GM19324 (cell line): ENCODE results near the gene AURKAIP1.

ENCODE experiments used
- ATAC-seq: cut with Tn5 transposase; IDR thresholded peaks from one replicate; pipeline ENCODE4 v1.9.1; 2021; ENCODE audit warnings: mild to moderate bottlenecking, moderate library complexity; ENCODE audit not compliant: unreplicated experiment, low FRiP score

The AURKAIP1 gene

DNA sequence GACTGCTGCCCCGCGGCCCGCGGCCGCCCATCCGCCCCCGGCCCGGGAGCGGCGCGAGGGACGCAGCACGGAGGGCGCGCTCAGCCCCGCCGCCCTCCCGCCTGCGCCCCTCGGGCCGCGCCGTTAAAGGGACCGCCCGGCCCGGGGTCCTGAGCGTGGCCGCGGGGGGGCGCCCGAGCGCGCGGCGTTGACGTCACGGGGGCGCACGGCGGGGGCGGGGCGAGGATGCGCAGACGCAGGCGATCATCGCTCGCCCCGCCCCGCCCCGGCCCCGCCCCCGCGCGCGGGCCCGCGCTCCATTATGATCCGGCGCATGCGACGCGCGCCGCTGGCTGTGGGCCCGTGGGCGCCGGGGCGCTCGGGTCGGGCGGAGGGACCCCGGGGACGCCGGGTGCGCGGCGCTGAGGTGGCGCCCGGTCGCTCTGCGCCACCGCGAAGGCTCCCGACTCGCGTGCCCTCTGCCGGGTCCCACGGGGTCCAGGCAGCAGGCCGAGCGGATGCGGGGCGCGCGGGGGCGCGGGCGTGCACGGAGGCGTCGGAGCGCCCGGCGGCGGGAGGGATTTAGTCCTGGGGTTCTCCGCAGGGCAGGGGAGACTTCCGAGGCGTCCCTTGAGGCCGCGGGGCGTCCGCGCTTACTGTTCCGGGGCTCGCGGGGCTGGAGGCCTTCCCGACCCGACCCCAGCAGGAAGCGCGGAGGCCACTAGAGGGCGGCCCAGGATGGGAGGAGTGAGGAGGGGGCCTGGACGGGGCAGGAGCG, 25.6 kb downstream of the AURKAIP1 start, which contains the start of gene DVL1:
Gene DVL1, minus strand, starts transcription at position 163 of the 757 bp plus-strand sequence. CDS start 353 bp downstream, outside the sequence.
- ATAC-seq, result peak; percentile 74

- ATAC-seq, result peak; percentile 37
These were observed 26.4 kb downstream of the AURKAIP1 start for GRCh38 chr1:1348420-1349255.

DNA sequence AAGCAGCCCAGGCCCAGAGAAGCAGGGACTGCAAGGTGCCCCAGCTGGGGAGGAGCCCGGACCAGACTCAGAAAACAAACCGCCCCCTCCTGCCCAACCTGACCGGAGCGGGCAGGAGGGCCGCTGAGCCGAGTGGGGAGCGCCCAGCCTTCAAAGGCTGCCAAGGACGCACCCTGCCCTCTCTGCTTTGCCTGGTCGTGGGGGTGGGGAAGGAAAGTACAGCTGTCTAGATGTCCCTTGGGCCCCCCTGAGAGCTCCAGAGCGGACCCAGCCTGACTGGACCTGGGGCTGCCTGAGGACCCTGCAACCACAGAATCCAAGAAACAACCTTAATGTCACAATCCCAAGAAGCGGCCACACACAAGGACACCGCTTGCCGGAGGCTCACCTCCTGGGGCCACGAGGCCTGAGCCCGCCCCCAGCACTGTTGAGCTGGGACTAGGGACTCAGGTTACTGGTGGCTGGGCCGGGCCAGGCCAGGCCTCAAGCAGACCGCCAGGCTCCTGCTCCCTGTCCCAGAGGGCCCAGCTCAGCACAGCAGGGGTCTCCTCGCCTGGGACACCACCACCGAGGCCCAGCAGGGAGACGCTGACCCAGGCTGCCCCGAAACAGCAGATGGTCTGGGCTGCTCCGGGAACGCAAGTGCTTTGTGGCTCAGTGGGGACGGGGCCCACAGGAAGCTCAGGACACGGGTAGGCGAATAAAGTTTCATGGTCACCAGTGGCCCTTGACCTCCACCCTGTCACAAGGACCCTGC, 27.2 kb downstream of the AURKAIP1 start:
- ATAC-seq, result no peak

DNA sequence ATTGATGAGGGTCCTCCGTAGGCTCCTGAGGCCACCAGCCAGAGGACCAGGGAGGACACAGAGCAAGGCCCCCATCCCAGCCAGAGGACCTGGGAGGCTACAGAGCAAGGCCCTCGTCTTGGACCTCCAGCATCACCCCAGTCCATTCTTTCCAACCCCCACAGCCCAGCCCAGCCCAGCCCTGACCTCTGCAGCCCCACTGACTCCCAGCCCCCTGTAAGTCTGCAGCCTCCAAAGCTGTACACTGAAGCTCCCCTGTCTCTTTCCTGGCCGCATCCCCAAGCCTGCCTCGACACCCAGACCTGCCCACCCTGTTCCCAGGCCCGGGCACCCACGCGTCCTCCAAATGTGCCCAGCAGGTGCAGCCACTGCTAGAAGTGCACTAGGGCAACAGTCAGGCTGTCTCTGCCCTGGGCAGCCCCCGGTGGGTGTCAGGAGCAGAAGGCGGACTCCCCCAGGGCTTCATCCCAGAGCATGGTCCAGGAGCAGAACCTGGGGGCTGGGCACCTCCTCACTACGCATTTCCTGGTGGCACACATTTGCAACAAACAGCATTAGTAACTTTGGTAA, 27.9 kb downstream of the AURKAIP1 start:
- no peak for ATAC-seq

GRCh38 chr1:1346501-1346890, 28.5 kb downstream of the AURKAIP1 start:
- no peak for ATAC-seq

DNA sequence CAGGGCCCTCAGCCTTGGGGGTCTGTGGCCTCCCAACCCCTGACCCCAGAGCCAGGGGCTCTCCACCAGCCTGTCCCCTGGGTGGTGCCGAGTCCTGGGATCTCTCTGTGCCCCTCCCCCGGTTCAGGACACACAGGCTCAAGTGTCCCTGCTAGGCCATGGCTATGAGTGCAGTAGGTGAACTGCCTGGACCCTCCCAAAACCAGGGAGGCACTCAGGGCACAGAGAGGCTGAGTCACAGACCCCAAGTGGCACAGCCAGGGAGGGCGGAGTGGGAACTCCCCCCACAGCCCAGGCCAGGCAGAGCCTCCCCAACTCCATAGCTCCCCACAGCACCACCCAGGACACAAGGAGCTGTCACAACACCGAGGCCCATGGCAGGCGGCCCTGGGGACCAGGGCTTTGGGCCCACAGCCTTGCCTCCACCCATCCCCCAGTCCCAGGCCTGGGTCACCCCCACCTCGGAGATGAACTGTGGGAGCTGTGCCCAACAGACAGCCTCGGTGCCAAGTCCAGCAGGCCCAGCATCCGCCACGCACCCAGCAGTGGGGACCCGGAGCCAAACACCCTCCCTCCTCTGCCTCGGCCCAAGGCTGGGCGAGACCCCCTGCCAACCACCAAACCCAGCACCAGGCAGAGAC, 29.0 kb downstream of the AURKAIP1 start:
- ATAC-seq, result no peak

DNA sequence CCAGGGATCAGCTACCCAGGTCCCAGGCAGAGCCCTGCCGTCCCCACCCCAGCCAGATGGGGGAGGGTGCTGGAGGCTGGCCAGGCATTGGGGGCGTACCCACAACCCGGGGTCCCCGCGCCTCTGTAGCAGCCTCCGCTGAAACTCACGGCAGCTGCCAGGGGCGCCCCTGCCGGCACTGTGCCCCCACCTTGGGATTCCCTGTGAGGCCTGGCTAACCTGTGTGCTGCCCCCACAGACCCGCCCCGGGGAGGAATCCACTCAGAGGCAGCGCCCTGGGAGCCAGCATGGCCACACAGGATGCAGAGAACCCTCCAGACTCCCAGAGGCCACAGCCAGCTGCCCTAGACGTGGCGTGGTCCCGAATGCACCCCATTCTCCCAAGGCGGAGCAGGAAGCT, 29.6 kb downstream of the AURKAIP1 start:
- ATAC-seq, result no peak

- ATAC-seq, result no peak
These were observed 30.2 kb downstream of the AURKAIP1 start for GRCh38 chr1:1344655-1345361.

DNA sequence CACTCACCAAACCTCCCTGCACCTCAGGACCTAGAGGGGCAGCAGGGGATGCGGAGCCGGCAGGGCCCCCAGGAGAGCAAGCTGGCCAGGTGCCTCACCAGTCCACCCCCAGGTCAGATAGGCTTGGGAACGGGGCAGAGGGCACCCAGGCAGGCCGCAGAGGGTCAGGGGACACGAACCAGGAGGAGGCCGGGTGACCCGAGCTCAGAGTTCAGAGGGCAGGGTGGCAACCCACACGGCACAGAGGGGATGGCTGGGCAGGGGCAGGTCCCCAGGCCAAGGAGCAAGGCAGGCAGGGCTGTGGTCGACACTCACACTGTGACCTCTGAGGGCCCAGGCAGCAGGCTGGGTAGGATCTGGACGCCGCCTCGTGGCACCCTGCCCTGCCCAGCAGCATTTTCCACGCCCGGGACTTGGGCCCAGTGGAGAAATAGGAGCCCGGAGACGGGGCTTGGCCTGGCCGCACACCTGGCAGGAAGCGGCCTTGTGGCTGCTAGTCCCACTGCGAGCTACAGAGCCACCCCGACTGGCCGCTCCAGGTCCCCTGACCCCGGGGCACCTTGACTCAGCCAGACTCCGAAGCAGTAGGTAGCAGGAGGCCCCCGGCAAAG, 31.1 kb downstream of the AURKAIP1 start:
- ATAC-seq, result no peak

DNA sequence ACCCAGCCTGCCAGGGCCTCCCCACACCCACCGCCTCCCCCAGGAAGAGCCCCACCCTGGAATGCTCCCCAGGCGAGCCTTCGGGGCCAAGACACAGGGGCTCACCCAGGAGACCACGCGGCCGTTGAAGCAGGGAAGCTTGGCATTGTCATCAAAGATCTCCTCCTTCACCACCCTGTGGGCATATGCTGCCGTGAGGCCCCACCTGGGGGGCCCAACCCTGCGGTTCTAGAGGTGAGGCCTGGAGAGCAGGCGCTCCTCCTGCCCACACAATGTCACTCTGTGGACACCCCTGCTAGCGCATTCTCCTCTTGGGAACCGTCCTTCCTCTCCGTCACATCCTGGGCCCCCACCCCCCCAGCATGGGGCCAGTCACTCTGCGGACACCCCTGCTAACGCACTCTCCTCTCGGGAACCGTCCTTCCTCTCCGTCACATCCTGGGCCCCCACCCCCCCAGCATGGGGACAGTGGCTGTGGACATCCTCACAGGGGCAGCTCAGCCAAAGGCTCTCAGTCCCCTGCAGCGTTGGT, 32.4 kb downstream of the AURKAIP1 start:
- no peak for ATAC-seq

DNA sequence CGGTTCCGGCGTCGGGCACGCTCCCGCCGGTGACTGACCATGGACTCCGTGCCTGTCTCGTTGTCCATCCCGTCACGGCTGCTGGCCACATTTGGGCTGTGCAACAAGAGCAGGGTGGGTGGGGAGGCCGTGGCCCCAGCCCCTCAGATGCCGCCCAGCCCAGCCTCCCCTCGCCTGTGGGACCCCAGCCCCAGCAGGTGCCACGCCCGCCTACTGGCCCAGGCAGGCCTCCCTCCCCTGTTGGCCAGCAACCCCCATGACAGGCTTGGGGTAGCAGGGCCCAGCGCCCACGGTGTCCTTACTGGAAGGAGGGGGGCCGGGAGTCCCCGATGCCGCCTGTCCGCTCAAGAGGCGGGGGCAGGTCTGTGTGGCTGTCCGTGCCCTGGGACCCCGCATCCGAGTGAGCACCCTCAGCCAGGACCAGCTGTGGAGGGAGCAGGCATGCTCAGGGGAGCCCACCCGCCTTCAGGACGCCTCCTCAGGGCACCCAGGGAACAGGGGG, 32.9 kb downstream of the AURKAIP1 start:
- no peak for ATAC-seq

DNA sequence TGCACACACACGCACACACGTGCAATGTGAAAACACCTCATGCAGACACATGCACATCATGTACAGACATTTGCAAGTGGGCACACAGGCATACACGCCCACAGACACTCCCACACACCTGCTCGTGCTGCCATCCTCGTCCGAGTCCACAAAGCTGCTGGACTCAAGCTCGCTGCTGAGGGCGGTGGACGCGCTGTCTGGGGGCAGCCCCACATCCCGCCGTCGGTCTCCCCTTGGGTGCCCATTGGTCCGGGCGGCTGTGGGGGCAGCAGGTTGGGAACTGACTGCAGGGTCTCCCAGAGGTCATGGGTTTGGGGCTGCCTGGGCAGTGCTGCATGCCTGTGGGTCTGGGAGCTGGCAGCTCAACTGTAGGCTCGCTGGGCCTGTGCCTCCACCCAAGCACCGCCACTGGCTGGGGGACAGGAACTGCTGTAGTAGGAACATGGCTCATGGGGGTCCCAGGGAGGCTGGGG, 33.4 kb downstream of the AURKAIP1 start:
- no peak for ATAC-seq

DNA sequence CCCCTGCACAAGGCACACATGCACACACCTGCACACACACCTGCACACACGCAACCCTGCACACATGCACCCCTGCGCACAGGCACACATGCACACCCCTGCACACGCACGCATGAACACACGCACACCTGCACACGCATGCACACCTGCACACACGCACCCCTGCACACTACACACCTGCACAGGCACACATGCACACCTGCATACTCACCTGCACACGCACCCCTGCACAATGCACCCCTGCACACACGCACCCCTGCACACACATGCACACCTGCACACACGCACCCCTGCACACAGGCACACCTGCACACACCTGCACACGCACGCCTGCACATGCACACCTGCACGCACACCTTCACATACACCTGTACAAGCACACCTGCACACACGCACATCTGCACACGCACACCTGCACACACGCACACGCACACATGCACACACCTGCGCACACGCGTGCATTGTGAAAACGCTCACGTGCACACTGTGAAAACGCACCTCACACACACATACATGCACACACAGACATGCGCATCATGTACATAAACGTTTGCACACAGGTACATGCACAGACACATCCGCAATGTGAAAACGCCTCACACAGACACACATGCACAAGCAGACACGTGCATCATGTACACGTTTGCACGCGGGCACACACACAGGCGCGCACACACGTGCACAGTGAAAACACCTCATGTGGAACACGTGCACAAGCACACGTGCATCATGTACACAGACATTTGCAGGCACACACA, 34.0 kb downstream of the AURKAIP1 start:
- no peak for ATAC-seq

GRCh38 chr1:1340185-1340584, 34.8 kb downstream of the AURKAIP1 start:
- no peak for ATAC-seq

GRCh38 chr1:1338278-1338677, 36.7 kb downstream of the AURKAIP1 start:
- ATAC-seq, result no peak

DNA sequence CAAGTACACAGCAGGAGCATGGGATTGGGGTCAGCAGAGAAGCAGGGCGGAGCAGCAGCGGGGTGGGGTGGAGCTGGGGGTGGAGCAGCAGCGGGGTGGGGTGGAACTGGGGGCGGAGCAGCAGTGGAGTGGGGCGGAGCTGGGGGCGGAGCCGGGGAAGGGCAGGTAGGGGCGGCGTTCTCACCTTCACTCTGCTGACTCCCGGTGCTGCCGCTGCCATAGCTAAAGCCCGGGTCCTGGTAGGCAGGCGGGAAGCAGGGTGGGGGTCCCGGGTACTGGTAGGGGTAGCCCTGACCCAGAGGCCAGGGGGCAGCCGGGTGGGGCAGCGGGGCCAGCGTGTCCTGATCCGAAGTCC, 37.2 kb downstream of the AURKAIP1 start:
- no peak for ATAC-seq

- ATAC-seq, result no peak
These were observed 37.8 kb downstream of the AURKAIP1 start for GRCh38 chr1:1336931-1337792.
